Caki2 (cell line): ENCODE data around the gene FAM32A. TPM values are rescaled to one million over a fixed set of nuclear protein-coding genes. Genes with fewer than 3 reads are reported as not detected.

Source experiments
- DNase-seq: peaks from one replicate; pipeline ENCODE4 v3.0.0-alpha.2; 2015; ENCODE audit warnings: low read depth
- in situ Hi-C: cut with HindIII; loops from 2 replicates; pipeline ENCODE4 v1.10.0; 2016; ENCODE audit warnings: low sequenced_read_pairs, low pct_unique_long_range_greater_than_20kb, mixed read lengths
- total RNA-seq: library from RNA; depleted of rRNA; stranded (reverse); fragments of >200 nt; shearing (Covaris generic); gene quantifications from 2 replicates; pipeline ENCODE4 v1.2.3, GENCODE V29; 2014; ENCODE audit warnings: low replicate concordance; rRNA removed

The FAM32A gene
- total RNA-seq, 1 experiment from 2014 or later: 164 TPM

- in situ Hi-C loops: no loop called here
- DNase-seq: no peak
These were observed 44.1 kb downstream of the FAM32A start for GRCh38 chr19:16229322-16229641.

- in situ Hi-C loops: no loop called here
- DNase-seq: no peak
These were observed 46.9 kb downstream of the FAM32A start for GRCh38 chr19:16232127-16232526.

- no peak for DNase-seq
- in situ Hi-C loops: no loop called here
These were observed 47.4 kb downstream of the FAM32A start for GRCh38 chr19:16232568-16232967.

- no peak for DNase-seq
- in situ Hi-C loops: no loop called here
These were observed 48.0 kb downstream of the FAM32A start for GRCh38 chr19:16233081-16233776.

- in situ Hi-C loops: no loop called here
These were observed 48.8 kb downstream of the FAM32A start for GRCh38 chr19:16233836-16234551.

GRCh38 chr19:16234552-16235445, 49.6 kb downstream of the FAM32A start:
- in situ Hi-C loops: no loop called here
- DNase-seq: no peak

More at GRCh38 chr19:16233836-16234551, 48.8 kb downstream of the FAM32A start:
- no peak for DNase-seq

- DNase-seq: no peak
- in situ Hi-C loops: no loop called here
These were observed 50.8 kb downstream of the FAM32A start for GRCh38 chr19:16235811-16236652.

Other genes with a start within 250 kb of the FAM32A start
- gene OR10H4, start 236.4 kb upstream of the FAM32A start, total RNA-seq: not detected in 2 replicates
- 332 and 385 TPM in 2 replicates for gene TPM4, start 108.9 kb upstream of the FAM32A start, total RNA-seq
- 72.2 and 122 TPM in 2 replicates for gene RAB8A, start 73.5 kb upstream of the FAM32A start, total RNA-seq
- not detected in 2 replicates for gene HSH2D, start 41.7 kb upstream of the FAM32A start, total RNA-seq
- 7.3 TPM in 1 of 2 replicates, not detected in the other for gene CIB3, start 11.9 kb upstream of the FAM32A start, total RNA-seq
- gene AP1M1, start 12.5 kb downstream of the FAM32A start, total RNA-seq: 80.8 and 81.6 TPM in 2 replicates
- gene KLF2, start 139.4 kb downstream of the FAM32A start, total RNA-seq: 0.55 and 3.0 TPM in 2 replicates